GM18526 (cell line): ENCODE measurements around the gene BPIFB4.

Experiments used
- POLR2A ChIP-seq: IDR thresholded peaks from 3 replicates; pipeline ENCODE4 v1.6.1; 2011; ENCODE audit not compliant: insufficient read length; ENCODE audit errors: extremely low read depth

Gene BPIFB4

DNA sequence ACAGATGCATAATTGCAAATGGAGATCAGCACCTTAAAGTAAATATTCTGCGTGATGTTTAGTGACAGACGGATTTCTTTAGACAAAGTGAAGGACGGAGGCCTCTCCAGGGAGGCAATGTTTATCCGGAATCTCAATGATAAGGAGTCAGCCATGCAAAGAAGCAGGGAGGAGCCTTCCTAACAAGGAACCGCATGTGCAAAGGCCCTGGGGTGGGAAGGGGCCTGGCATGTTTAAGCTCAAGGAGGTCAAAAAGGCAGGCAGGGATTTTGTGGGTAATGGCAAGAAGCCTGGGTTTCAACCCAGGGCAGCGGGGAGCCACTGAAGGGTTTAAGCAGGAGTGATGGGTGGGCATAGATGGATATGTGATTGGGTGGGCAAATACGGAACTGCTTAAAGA, 25.1 kb upstream of the BPIFB4 start:
- TF ChIP-seq POLR2A: no peak

DNA sequence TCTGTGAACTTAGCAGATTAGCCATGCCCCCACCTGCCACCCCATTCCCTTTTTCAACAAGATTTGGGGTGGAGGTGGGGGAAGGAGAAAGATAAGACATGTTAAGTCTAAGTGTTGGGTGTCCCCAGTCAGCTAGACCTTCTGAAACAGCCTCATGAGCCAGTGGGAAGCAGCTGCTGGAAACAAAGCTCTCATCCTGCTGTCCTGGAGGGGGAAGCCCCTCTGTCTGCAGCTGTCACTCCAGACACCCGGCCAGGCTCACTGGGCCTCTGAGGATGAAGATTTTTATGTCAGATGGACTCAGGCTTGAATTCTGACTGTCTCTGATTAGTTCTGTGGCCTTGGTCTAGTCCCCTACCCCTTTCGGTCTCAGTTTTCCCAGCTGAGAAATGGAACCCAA, 24.7 kb upstream of the BPIFB4 start:
- TF ChIP-seq POLR2A: no peak

DNA sequence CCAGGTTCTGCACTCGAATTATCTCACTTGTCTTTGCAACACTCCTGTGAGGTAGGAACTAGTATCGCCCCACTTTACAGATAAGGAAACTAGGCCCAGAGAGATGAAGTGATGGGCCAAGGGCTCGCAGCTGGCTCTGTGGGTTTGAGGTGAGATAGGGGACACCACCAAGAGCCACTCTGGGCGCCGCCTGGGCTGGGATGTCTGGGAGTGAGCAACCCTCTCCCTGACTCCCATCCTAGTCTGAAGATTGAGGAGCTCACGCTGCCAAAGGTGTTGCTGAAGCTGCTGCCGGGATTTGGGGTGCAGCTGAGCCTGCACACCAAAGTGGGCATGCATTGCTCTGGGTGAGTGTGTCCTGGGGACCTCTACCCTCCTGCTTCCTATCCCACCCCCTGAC, 20.3 kb upstream of the BPIFB4 start:
- TF ChIP-seq POLR2A: no peak

DNA sequence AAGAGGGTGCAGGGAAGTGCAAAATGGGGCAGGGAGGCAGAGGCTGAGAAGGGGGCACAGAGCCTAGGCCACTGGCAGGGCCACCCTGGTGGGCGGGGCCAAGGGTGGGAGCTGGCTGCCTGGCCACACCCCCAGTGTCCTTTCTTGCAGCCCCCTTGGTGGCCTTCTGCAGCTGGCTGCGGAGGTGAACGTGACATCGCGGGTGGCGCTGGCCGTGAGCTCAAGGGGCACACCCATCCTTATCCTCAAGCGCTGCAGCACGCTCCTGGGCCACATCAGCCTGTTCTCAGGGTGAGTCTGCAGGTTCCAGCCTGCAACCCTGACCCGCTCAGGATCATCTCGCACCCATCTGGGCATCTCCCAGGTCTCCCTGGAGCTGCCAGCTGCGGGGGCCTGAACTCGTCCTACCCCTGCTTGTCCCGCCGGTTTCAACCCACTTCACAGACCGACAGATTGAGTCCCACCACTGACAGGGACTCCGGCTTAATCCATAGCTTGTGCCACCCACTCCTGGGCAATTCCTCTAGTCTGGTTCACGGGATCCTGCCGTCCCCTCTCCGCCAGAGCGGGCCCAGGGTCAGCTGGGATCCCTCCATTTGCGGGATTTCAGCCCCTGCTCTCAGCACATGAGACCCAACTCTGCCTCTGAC, 19.6 kb upstream of the BPIFB4 start:
- no peak for TF ChIP-seq POLR2A

DNA sequence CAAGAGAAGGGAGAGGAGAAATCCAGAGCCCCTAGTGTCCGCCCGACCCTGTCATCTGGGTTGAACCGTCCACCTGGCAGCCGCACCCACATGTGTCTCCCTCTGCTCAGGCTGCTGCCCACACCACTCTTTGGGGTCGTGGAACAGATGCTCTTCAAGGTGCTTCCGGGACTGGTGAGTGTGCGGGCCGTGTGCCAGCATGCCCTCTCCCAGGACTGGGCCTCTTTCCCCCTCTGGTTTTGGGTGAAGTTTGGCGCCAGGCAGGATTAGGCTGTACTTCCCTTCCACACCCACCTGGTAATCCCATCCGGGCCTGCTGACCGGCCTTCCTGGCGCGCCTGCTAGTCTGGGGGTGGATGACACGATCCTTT, 17.8 kb upstream of the BPIFB4 start:
- no peak for TF ChIP-seq POLR2A

DNA sequence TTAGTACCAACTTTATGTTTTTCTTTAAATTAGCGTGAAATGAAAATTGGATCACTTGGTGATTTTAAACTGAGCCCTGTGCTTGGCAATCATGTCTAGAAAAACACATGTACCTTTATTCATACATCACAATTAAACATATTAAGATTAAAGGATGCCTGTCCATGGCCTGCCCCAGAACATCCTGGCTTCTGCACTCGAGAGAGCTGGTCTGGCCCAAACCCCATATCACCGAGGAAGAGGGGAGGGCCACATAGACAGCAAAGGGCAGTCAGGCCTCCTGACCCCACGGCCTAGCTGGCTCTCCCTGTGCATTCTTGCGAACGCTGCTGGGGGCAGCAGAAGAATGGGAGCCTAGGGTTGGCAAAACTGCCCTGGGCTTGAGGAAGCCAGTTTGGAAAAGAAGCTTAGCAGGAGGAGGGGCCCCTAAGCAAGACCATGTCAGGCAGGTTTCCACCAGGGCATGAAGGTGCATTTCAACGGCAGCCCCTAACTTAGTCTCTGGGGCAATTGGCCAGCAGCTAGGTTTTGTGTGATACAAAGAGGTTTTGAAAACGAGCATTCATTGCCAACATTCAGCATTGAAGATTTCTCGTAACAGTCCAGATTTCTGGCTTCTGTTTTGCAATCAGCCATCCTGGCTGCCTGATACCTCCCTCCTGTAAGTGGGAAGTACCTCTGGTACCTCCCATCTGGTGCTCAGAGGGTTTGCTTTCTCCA, 17.2 kb upstream of the BPIFB4 start:
- no peak for TF ChIP-seq POLR2A

DNA sequence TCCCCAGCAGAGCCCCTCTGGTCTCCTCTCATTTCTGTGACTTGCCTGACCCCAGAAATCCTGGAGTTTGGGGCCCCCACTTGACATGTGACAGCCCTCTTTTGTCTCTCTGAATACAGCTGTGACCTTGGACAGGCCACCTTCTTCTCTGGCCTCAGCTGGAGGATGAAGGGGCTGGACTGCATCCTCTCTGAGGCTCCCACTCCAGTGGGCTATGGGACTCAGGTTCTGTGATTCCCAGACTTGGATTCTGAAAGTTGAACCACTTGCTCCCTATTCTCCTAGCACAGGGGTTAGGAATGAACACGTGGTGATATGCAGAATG, 16.7 kb upstream of the BPIFB4 start:
- TF ChIP-seq POLR2A: no peak

DNA sequence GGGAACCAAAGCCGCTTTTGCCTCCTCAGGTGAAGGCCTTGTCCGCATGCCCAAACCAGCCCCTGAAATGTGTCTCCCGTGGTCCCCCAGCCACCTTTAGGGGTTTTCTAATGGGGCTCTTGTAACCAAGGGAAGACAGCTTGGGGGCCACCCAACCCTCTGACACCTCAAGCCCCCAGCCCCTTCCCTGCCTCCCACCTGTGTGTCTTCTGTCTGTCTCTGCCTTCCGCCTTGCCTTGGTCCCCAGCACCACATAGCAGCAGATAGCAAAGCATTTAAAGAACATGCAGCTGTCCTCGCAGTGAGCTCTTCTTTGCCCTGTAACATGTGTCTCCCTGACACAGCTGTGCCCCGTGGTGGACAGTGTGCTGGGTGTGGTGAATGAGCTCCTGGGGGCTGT, 16.2 kb upstream of the BPIFB4 start:
- no peak for TF ChIP-seq POLR2A

DNA sequence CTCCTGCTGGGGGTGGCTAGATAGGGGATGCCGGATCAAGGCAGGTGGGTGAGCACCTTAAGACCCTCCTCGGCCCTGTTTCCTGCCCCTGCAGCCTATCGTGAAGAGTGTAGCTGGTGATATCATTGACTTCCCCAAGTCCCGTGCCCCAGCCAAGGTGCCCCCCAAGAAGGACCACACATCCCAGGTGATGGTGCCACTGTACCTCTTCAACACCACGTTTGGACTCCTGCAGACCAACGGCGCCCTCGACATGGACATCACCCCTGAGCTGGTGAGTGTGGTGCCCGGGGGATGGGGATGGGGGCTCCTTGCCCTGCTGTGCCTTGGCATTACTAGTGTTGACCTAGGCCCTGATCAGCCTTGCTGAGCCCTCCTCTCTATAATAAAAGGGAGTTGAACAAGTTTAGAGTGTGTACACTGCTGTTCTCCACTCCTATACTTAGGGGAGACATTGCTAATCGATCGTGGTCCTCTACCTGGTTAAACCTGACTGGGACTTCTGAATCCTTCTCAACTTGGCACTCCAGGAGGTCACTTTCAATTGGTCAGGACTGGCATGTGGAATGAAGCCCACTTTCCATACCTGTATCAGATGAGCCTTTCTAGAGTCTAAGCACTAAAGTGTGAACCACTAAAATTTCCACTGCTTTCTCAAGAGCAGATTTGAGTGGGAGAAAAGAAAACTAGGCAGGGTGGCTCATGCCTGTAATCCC, 14.7 kb upstream of the BPIFB4 start:
- no peak for TF ChIP-seq POLR2A

DNA sequence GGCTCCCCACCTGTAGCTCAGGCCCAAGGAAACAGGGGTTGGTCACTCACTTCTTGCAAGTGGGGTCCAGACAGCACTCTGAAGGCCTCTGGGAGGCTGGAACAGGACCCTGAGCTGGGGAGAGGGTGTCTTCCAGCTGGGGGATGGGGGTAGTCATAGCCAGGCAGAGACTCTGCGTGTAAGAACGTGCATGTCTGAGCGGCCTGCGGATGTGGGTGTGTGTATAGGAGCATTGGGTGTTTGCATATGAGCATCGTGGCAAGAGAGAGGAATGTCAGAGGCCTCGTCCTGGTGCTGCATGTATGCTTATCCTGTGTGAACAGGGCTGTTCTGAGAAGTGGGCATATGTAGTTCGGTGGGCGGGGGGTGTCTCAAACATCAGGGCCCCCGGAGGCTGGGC, 13.7 kb upstream of the BPIFB4 start:
- TF ChIP-seq POLR2A: no peak

DNA sequence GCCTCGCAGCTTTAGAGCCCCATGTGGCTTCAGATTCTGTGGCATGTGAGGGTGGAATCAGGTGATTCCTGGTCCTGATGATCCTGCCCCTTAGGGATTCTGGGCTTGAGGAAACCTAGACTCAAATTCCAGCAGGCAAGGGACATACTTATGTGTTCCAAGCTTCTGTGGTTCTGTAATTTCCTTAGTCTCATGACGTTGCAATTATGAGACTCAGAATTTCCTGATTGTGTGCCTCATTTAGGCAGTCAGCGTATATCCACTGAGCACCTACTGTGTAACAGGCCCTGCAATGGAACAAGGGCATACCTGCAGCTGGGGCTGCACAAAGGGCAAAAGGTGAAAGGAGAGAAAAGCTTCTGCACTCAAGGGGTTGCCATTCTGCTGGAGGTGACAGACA, 11.6 kb upstream of the BPIFB4 start:
- no peak for TF ChIP-seq POLR2A

DNA sequence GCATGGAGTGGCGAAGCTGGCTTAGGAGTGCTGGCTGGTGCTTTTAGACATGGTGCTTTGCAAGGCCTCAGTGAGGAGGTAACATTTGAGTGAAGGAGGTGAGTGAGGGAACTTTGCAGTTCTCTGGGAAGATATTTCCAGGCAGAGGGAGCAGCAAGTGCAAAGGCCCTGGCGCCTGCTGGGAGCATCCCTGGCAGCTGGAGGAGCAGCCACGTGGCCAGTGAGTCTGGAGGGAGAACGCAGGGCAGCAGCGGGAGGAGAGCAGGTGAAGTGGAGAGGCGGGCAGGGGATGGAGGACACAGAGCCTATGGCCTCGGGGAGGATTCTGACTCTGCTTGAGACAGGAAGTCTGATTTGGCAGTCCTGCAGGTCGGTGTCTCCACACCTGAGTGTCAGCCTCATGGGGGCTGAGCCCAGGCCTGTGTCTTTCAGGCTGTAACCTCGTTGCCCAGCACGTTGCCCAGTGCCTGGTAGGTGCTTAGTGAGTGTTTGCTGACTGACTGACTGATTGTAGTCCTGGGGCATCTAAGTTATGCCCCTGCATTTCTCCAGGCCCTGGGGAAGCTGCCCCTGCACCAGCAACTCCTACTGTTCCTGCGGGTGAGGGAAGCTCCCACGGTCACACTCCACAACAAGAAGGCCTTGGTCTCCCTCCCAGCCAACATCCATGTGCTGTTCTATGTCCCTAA, 11.0 kb upstream of the BPIFB4 start:
- no peak for TF ChIP-seq POLR2A

DNA sequence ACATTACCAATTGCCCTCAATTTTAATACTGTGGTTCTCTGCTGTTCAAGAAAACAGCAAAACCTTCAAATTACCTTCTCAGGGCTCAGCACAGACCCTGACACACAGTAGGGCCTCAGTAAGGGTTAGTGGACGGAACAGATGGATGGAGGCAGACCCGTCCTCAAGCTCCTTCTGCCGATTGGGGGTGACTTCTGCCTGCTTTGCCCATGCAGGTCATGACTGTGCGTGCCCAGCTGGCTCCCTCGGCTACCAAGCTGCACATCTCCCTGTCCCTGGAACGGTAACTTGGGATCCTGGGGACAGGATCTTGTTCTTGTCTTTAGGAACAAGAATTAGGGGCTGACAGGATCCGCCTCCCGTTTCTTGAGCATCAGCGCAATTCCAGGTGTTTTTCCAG, 9.8 kb upstream of the BPIFB4 start:
- TF ChIP-seq POLR2A: no peak

DNA sequence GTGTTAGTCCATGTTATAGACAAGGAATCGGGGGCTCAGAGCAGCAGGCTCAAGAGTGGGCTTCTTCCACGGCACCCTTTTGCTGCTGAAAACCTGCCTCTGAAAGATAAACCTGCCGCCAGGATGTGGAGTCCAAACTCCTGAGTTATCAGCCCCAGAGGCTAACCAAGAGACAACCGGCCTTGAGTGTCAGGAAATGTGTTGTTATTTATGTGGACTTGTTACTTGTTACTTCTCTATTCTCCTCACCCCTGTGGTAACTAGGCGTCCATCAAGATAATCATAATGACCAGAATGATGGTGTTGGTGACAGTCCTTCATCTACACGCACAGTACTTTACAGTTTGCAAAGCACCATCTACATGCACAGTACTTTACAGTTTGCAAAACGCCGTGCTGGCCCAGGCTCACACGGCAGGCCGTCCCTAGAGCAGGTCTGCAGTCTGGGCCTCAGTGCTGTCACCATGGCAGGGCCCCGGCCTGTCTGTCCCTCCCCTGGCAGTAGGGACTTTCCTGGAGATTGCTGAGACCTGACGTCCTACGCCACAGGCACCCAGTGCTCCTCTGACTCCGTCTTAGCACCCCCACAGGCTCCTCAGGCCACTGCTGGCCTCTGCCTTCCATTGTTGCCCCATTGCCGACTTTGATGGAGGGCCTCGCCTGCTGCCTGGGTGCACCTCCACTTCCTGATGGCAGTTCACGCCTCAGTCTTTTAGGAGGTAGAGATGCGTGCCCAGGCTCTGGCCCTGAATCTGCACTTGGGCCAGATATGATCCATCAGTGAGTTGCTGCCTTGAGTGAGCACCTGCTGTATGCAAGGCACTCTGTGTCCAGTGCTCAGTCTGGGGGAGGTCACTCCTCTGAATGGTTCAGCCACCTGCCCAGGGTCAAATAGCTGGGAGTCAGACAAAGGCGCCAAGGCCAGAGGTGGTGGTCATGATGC, 9.1 kb upstream of the BPIFB4 start:
- TF ChIP-seq POLR2A: no peak

DNA sequence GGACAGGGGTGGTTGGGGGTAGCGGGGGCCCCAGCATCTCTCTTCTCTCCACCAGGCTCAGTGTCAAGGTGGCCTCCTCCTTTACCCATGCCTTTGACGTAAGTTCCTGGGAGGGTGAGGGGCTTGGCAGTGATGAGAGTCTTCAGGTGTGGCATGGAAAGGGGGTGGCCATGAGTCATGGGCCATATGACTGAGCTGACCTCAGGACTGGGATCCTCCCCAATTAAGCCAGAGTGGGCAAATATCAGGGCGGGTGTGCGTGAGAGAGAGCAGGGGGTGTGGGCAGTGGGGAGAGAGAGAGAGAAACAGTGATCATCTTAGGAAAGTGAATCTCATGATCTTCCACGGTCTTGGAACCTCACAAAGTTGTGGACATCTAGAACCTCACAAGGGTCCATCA, 8.2 kb upstream of the BPIFB4 start:
- no peak for TF ChIP-seq POLR2A
